ENCODE measurements around the gene FAM20C.

The FAM20C gene

GRCh38 chr7:195010-195829, 2.8 kb downstream of the FAM20C start:
- no peaks in the 10 kb centered on the region for H3K36me3 ChIP-seq (replicated peaks; ENCODE audit: low read depth, low read length)
- H3K4me2 ChIP-seq (ENCODE audit: low read length): no peak overlapping the region
- H3K9me3 ChIP-seq (ENCODE audit: insufficient read depth, low read length): no peaks in the 10 kb centered on the region
- H2AFZ ChIP-seq (ENCODE audit: low read depth, low read length): no peak overlapping the region
- TF ChIP-seq EZH2phosphoT487 (IDR thresholded peaks at IDR 0.05; ENCODE audit: low read depth) (no peak), CTCF (IDR thresholded peaks at IDR 0.05; ENCODE audit: low read depth, low read length) (no peak)
- H3K4me1 ChIP-seq (ENCODE audit: low read length): no peaks in the 10 kb centered on the region
- no peak overlapping the region for H3K9ac ChIP-seq (ENCODE audit: low read length)
- H3K27ac ChIP-seq (ENCODE audit: low read length): no peak overlapping the region
- H3K4me3 ChIP-seq (ENCODE audit: low read length): no peak overlapping the region
- H3K79me2 ChIP-seq (ENCODE audit: low read length): no peaks in the 10 kb centered on the region
- H3K27me3 ChIP-seq (ENCODE audit: low read depth, low read length): no peaks in the 10 kb centered on the region
- no peaks in the 10 kb centered on the region for H4K20me1 ChIP-seq (ENCODE audit: insufficient read depth, low read length)

- Histone ChIP-seq H3K9ac (ENCODE audit: low read length) (no peak overlapping the region), H3K9me3 (ENCODE audit: insufficient read depth, low read length) (no peaks in the 10 kb centered on the region), H3K27ac (ENCODE audit: low read length) (no peak overlapping the region), H3K36me3 (replicated peaks; ENCODE audit: low read depth, low read length) (no peaks in the 10 kb centered on the region), H3K27me3 (ENCODE audit: low read depth, low read length) (no peaks in the 10 kb centered on the region), H3K4me1 (ENCODE audit: low read length) (no peaks in the 10 kb centered on the region), H2AFZ (ENCODE audit: low read depth, low read length) (no peak overlapping the region), H4K20me1 (ENCODE audit: insufficient read depth, low read length) (no peaks in the 10 kb centered on the region), H3K79me2 (ENCODE audit: low read length) (no peaks in the 10 kb centered on the region), H3K4me3 (ENCODE audit: low read length) (no peak overlapping the region), H3K4me2 (ENCODE audit: low read length) (no peak overlapping the region)
- TF ChIP-seq CTCF (IDR thresholded peaks at IDR 0.05; ENCODE audit: low read depth, low read length) (no peak), EZH2phosphoT487 (IDR thresholded peaks at IDR 0.05; ENCODE audit: low read depth) (no peak)
These were observed 3.4 kb downstream of the FAM20C start for GRCh38 chr7:195830-196128.

GRCh38 chr7:196283-196682, 3.9 kb downstream of the FAM20C start:
- Histone ChIP-seq H3K79me2 (ENCODE audit: low read length) (no peaks in the 10 kb centered on the region), H2AFZ (ENCODE audit: low read depth, low read length) (no peak overlapping the region), H3K4me3 (ENCODE audit: low read length) (no peak overlapping the region), H3K9ac (ENCODE audit: low read length) (no peak overlapping the region), H3K9me3 (ENCODE audit: insufficient read depth, low read length) (no peaks in the 10 kb centered on the region), H4K20me1 (ENCODE audit: insufficient read depth, low read length) (no peaks in the 10 kb centered on the region), H3K27me3 (ENCODE audit: low read depth, low read length) (no peaks in the 10 kb centered on the region), H3K4me1 (ENCODE audit: low read length) (no peaks in the 10 kb centered on the region), H3K4me2 (ENCODE audit: low read length) (no peak overlapping the region), H3K27ac (ENCODE audit: low read length) (no peak overlapping the region), H3K36me3 (replicated peaks; ENCODE audit: low read depth, low read length) (no peaks in the 10 kb centered on the region)
- no peak for TF ChIP-seq EZH2phosphoT487 (IDR thresholded peaks at IDR 0.05; ENCODE audit: low read depth)
- TF ChIP-seq CTCF (IDR thresholded peaks at IDR 0.05; ENCODE audit: low read depth, low read length): no peak

- no peak overlapping the region for H3K27ac ChIP-seq (ENCODE audit: low read length)
- H2AFZ ChIP-seq (ENCODE audit: low read depth, low read length): no peak overlapping the region
- H3K9ac ChIP-seq (ENCODE audit: low read length): no peak overlapping the region
- TF ChIP-seq CTCF (IDR thresholded peaks at IDR 0.05; ENCODE audit: low read depth, low read length): no peak
- no peak for TF ChIP-seq EZH2phosphoT487 (IDR thresholded peaks at IDR 0.05; ENCODE audit: low read depth)
- no peaks in the 10 kb centered on the region for H4K20me1 ChIP-seq (ENCODE audit: insufficient read depth, low read length)
- H3K36me3 ChIP-seq (replicated peaks; ENCODE audit: low read depth, low read length): no peaks in the 10 kb centered on the region
- H3K4me3 ChIP-seq (ENCODE audit: low read length): no peak overlapping the region
- H3K9me3 ChIP-seq (ENCODE audit: insufficient read depth, low read length): no peaks in the 10 kb centered on the region
- H3K4me2 ChIP-seq (ENCODE audit: low read length): no peak overlapping the region
- no peaks in the 10 kb centered on the region for H3K27me3 ChIP-seq (ENCODE audit: low read depth, low read length)
- no peaks in the 10 kb centered on the region for H3K4me1 ChIP-seq (ENCODE audit: low read length)
- no peaks in the 10 kb centered on the region for H3K79me2 ChIP-seq (ENCODE audit: low read length)
These were observed 4.5 kb downstream of the FAM20C start for GRCh38 chr7:196778-197321.
